Measurements from ENCODE around the gene P2RX1.

The P2RX1 gene

DNA sequence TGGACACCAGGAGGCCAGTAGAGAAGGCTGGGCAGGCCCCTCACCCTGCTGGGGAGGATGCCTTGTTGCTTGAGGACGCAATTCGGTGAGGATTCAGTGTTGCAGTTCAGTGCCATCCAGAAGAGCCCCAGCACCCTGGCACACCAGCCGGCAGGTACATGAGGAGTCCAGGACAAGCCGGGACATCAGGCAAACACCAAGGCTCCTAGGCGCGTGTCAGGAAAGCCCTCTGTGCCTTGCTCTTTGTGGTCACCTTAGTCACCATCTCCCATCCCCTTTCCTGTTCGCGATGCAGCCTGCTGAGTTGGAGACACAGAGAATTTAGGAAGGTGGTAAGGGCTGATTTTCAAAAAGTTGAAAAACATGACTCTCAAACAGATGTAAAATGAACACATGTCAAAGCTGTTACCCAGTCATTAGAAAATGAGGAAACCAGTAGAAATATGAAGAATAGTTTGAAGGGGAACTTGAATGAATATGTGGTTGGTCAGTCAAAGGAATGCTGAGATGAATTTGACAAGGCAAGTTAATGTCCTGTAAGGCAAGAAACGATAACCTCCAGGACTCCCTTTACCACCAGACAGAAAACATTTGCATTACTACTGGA is 67.9 kb downstream of the P2RX1 start:
- no peak for DNase-seq

DNA sequence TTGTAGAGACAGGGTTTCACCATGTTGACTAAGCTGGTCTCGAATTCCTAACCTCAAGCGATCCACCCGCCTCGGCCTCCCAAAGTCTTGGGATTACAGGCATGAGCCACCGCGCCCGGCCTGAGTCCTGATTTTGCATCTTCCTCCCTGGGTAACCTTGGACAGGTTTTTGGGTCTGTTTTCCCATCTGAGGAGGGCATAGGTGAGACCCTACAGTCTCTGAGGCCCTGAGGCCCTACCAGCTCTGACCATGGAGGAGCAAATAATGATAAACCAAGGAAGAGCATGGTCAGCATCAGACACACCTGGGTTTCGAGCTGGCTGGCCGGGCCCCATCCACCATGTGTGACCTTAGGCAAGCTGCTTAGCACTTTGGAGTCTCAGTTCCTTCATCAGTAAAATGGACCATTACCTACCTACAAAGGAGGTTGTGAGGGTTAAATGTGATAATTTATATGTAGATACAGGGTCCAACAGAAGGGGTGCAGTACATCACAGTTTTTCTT is 69.0 kb downstream of the P2RX1 start:
- DNase-seq, result no peak
